K562 (cell line): ENCODE measurements around the gene CYTH4. TPM values are rescaled to one million over a fixed set of nuclear protein-coding genes. Genes with fewer than 3 reads are reported as not detected.

Experiments used
- ATAC-seq: fragments of 200-7000 bp; cut with Tn5 transposase; 3 replicates; pipeline ENCODE4 v1.9.1; 2020; ENCODE audit warnings: moderate library complexity
- BruUV-seq: library from RNA; stranded (reverse); fragments of 400-500 nt; replicated peaks from 2 replicates; lab custom pipeline; 2021; lab: Mats Ljungman, UMichigan
- CTCF ChIA-PET: fragments of 300-600 bp; formaldehyde crosslinking; extraction: SDS; loops from one replicate; lab custom pipeline; 2021; ENCODE audit warnings: low intra/inter-chr PET ratio; lab: Yijun Ruan, JAX
- POLR2A ChIA-PET: fragments of 300-600, 350-650 bp; sonication (Branson Sonifier 250); formaldehyde crosslinking; extraction: SDS; loops from one replicate; lab custom pipeline; 2021; ENCODE audit warnings: antibody characterized with exemption, inconsistent platforms; lab: Yijun Ruan, JAX
- DNase-seq, 4 experiments: peaks; one replicate each; pipeline versions ENCODE4 v3.0.0 to v3.0.0-alpha.2; 2011 to 2018; ENCODE audit warnings: low spot score in 3 of 4, mixed read lengths in 3 of 4; ENCODE audit errors: extremely low read depth in 1 of 4
- FAIRE-seq: peaks from 2 replicates; lab custom pipeline; 2011; peaks lifted over from hg19 to GRCh38; lab: Jason Lieb, UNC
- H2AFZ ChIP-seq: 2 replicates; pipeline ENCODE4 v1.6.0; 2011; ENCODE audit warnings: low read depth, low read length, control low read depth, inconsistent platforms
- H3K27ac ChIP-seq: fragments of 200-600 bp; 3 replicates; pipeline ENCODE4 v1.8.0; 2011; ENCODE audit warnings: low read depth, mild to moderate bottlenecking, control low read depth, inconsistent platforms, low read length, moderate library complexity, mixed read lengths; ENCODE audit errors: extremely low read depth
- H3K27me3 ChIP-seq, 2 experiments: fragments of 300-600 bp in 1 of 2; 2 replicates in 1 of 2; 3 replicates in 1 of 2; pipeline versions ENCODE4 v1.6.0 to v1.8.0; 2011; ENCODE audit warnings: inconsistent platforms in 2 of 2, low read length in 2 of 2, mild to moderate bottlenecking in 1 of 2, mixed read lengths in 1 of 2, moderate library complexity in 1 of 2; ENCODE audit not compliant: control insufficient read depth in 2 of 2, insufficient read depth in 2 of 2
- H3K36me3 ChIP-seq: fragments of 300-600 bp; 3 replicates; pipeline ENCODE4 v1.8.0; 2011; ENCODE audit warnings: mild to moderate bottlenecking, low read length, inconsistent platforms; ENCODE audit not compliant: control insufficient read depth, insufficient read depth
- H3K4me1 ChIP-seq, 2 experiments: fragments of 200-600 bp in 1 of 2; replicated peaks in 1 of 2; 2 replicates in 1 of 2; 3 replicates in 1 of 2; pipeline versions ENCODE4 v1.5.1 to v1.8.0; 2011; ENCODE audit warnings: inconsistent platforms in 2 of 2, low read length in 2 of 2, mild to moderate bottlenecking in 1 of 2, mixed read lengths in 1 of 2, moderate library complexity in 1 of 2; ENCODE audit not compliant: control insufficient read depth in 2 of 2, insufficient read depth in 2 of 2
- H3K4me2 ChIP-seq: 2 replicates; pipeline ENCODE4 v1.6.1; 2011; ENCODE audit warnings: low read length, control low read depth, inconsistent platforms, mixed read lengths; ENCODE audit not compliant: insufficient read depth
- H3K4me3 ChIP-seq: fragments of 200-600 bp; sonication (generic), shearing (Covaris generic); 2 replicates; pipeline ENCODE4 v1.5.1; 2016; ENCODE audit warnings: control low read depth, inconsistent platforms
- H3K79me2 ChIP-seq: fragments of 200-600 bp; 3 replicates; pipeline ENCODE4 v1.8.0; 2011; ENCODE audit warnings: low read length, inconsistent platforms; ENCODE audit not compliant: control insufficient read depth, insufficient read depth
- H3K9ac ChIP-seq, 2 experiments: 2 replicates each; pipeline versions ENCODE4 v1.6.0 to v1.6.1; 2011; ENCODE audit warnings: low read depth in 2 of 2, low read length in 2 of 2, control low read depth in 1 of 2, inconsistent platforms in 1 of 2, mild to moderate bottlenecking in 1 of 2, mixed read lengths in 1 of 2; ENCODE audit not compliant: insufficient read depth in 1 of 2
- H3K9me1 ChIP-seq: one replicate; pipeline ENCODE4 v1.6.0; 2011; ENCODE audit warnings: inconsistent platforms, mild to moderate bottlenecking, low read length, moderate library complexity; ENCODE audit not compliant: control insufficient read depth, insufficient read depth
- H3K9me3 ChIP-seq: replicated peaks from 2 replicates; pipeline ENCODE4 v1.5.1; 2011; ENCODE audit warnings: low read depth, low read length, inconsistent platforms; ENCODE audit not compliant: control insufficient read depth, insufficient read depth
- H4K20me1 ChIP-seq: replicated peaks from 2 replicates; pipeline ENCODE4 v1.6.1; 2011; ENCODE audit warnings: low read length, inconsistent platforms, mixed read lengths; ENCODE audit not compliant: control insufficient read depth, insufficient read depth
- ZNF316 ChIP-seq: fragments of 450-650 bp; IDR thresholded peaks from 2 replicates; pipeline ENCODE4 v1.6.1; 2016
- ZNF695 ChIP-seq: fragments of 450-650 bp; formaldehyde crosslinking; IDR thresholded peaks from 2 replicates; pipeline ENCODE4 v1.4.0; 2020; ENCODE audit warnings: mild to moderate bottlenecking, moderate library complexity
- WGBS: fragments of 100-300 bp; shearing (Covaris generic); methylation state at CpG from one replicate; pipeline ENCODE4 v1.1.6; 2016; ENCODE audit warnings: low coverage, mixed read lengths; ENCODE audit not compliant: insufficient coverage; ENCODE audit errors: missing lambda C conversion rate; 5-methylcytosine and 5-hydroxymethylcytosine counted together
- in situ Hi-C: fragments of 300-500 bp; cut with MboI; formaldehyde crosslinking; loops from 4 replicates; pipeline ENCODE4 v1.15.0; 2018; ENCODE audit warnings: inconsistent platforms, mixed read lengths
- intact Hi-C: fragments of 100-400 bp; cut with micrococcal nuclease; formaldehyde crosslinking; loops from 2 replicates; pipeline ENCODE4 v1.14.2; 2022
- polyA plus RNA-seq, 8 experiments: library from polyadenylated mRNA; depleted of rRNA in 4 of 8; stranded (reverse) in 5 of 8; unstranded in 3 of 8; fragments of >200 nt; fragmentation: Nextera tagmentation in 2 of 8; fragmentation: Illumina TruSeq in 1 of 8; extraction: Ambion mirVana in 2 of 8; extraction: Trizol in 1 of 8; gene quantifications; 2 replicates each; pipeline versions ENCODE4 v1.2.1 to v1.2.3, GENCODE V29; 2011 to 2014; ENCODE audit warnings: inconsistent platforms in 1 of 8, missing spikeins in 1 of 8
- total RNA-seq, 7 experiments: library from RNA; depleted of rRNA in 6 of 7; stranded (reverse); fragments of >200 nt in 6 of 7; fragmentation: Illumina TruSeq in 2 of 7; extraction: Trizol in 2 of 7; gene quantifications; 2 replicates each; pipeline versions ENCODE4 v1.2.1 to v1.2.3, GENCODE V29; 2011 to 2021; ENCODE audit warnings: low replicate concordance in 1 of 7

The CYTH4 gene
- total and polyA plus RNA-seq, 9 of the 15 experiments (the other 6 are each of a cell fraction or from before 2014, with no cell fraction given), result 0.03 to 2.0 (median 0.61) TPM; not detected in 1

DNA sequence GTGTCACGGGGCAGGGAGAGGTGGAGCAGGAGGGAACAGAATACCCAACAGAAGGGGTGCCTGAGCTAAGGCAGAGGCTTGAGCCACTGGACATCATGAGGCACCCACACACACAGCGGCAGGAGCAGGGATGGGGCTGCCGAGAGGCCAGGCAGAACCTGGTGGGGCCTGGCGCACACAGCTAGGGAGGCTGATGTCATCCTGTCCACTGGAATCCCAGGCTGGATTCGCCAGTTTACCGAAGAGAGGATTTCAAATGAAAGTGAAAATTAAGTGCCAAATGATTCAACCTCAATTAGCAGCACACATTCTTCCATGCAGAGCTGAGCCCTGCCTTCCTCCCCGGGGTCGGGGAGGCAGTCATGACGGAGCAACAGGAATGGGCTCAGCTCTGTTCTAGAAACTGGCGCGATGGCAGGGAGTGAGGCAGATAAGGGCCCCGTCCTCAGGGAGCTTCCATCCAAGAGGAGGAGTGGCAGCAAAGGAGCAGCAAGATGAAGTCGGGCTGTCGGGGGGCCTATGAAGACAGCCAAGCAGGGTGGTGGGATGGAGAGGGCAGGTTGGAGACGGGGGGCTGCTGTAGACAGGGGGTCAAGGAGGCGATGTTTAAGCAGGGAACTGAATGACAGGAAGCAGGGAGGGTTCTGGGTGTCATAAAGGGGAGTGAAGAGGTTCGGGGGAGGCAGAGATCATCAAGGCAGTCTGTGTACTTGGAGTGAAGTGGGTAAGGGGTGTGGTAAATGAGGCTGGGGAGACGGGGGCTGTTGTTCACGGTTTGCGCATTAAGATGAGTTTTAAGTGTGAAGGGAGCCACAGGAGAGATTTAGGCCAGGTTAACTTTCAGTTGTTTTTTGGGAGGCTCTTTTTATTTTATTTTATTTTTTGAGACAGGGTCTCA, 44.7 kb upstream of the CYTH4 start:
- in situ Hi-C loops (no loop called here), intact Hi-C loops (no loop called here)
- Histone ChIP-seq H3K27me3 (no peaks in the 10 kb centered on the region), H3K4me3 (no peak overlapping the region), H3K9ac (peak overlapping the region in 1 of 2 experiments; percentile 45; a peak in 2 of 4 replicates), H2AFZ (no peak overlapping the region), H4K20me1 (peaks cover 3% of the 10 kb centered on the region), H3K79me2 (peaks cover 41% of the 10 kb centered on the region), H3K9me3 (no peaks in the 10 kb centered on the region), H3K4me1 (peaks cover 13 to 29% of the 10 kb centered on the region in 2 experiments)
- DNase-seq (no peak), FAIRE-seq (no peak)
- POLR2A ChIA-PET, result interaction anchor here (0.9 kb wide), 1 partner anchor 22 kb away, joined by 3 read pairs; no protein-coding TSS in a partner anchor
- no TSS peak for BruUV-seq
- CTCF ChIA-PET, result no interaction called here
- no peak for TF ChIP-seq ZNF695
- peak; percentile 35; the same call in 1 of the 2 replicates for TF ChIP-seq ZNF316
- TF ChIP-seq, all 486 proteins: peak for 1
- Histone ChIP-seq H3K36me3 (peaks cover 75% of the 10 kb centered on the region; the same call in 2 of the 3 replicates), H3K4me2 (no peak overlapping the region), H3K27ac (no peak overlapping the region), H3K9me1 (no peaks in the 10 kb centered on the region)
- ATAC-seq, result no peak
- 97% methylated on average over 11 of the region's 20 CpGs for WGBS
